Testis (tissue), 3 donors: ENCODE data around the gene TECTB. TPM values are rescaled to one million over a fixed set of nuclear protein-coding genes. Genes with fewer than 3 reads are reported as not detected.
"Not testable (repeated sequence)": the region's sequence is repeated elsewhere in the genome, so short reads cannot be mapped to it uniquely, and the experiment has no call there.

Experiments
- DNase-seq: peaks from one replicate; pipeline ENCODE4 v3.0.0-alpha.2; 2019
- H3K27ac ChIP-seq, 2 donors: fragments of 200-600 bp; sonication (generic); one replicate each; pipeline ENCODE4 v1.5.1; 2019
- H3K27me3 ChIP-seq: fragments of 200-600 bp; sonication (generic); one replicate; pipeline ENCODE4 v1.5.1; 2019
- H3K36me3 ChIP-seq: fragments of 200-600 bp; sonication (generic); one replicate; pipeline ENCODE4 v1.5.1; 2017; ENCODE audit warnings: low read depth; ENCODE audit errors: missing control alignments
- H3K4me1 ChIP-seq: fragments of 200-600 bp; sonication (generic); one replicate; pipeline ENCODE4 v1.5.1; 2019
- H3K4me3 ChIP-seq, 2 donors: fragments of 200-600 bp; sonication (generic); one replicate each; pipeline ENCODE4 v1.5.1; 2017 to 2019
- H3K9me3 ChIP-seq: fragments of 200-600 bp; sonication (generic); one replicate; pipeline ENCODE4 v1.5.1; 2017
- CTCF ChIP-seq, 3 experiments: fragments of 450-650 bp in 2 of 3; fragments of 200-600 bp in 1 of 3; sonication (generic) in 1 of 3; IDR thresholded peaks; one replicate each; pipeline ENCODE4 v1.5.1; 2016 to 2019; ENCODE audit warnings: antibody characterized with exemption in 3 of 3, mild to moderate bottlenecking in 2 of 3, moderate library complexity in 1 of 3
- POLR2A ChIP-seq: fragments of 450-650 bp; IDR thresholded peaks from one replicate; pipeline ENCODE4 v1.6.1; 2017; ENCODE audit warnings: antibody characterized with exemption, mild to moderate bottlenecking, moderate library complexity
- WGBS, 2 donors: methylation state at CpG; one replicate each; pipeline ENCODE4 v1.1.5; 2018; 5-methylcytosine and 5-hydroxymethylcytosine counted together
- intact Hi-C: fragments of 100-400 bp; cut with DNase I; formaldehyde crosslinking; loops from one replicate; pipeline ENCODE4 v1.15.1; 2023; ENCODE audit warnings: low total_unique reads
- polyA plus RNA-seq: library from polyadenylated mRNA; stranded (reverse); fragments of 350-450 nt; fragmentation: Illumina TruSeq; extraction: RNeasy Lipid Tissue Mini Kit (QIAGEN cat#74804); gene quantifications from one replicate; pipeline ENCODE4 v1.2.3, GENCODE V29; 2014; ENCODE audit warnings: low read depth, low replicate concordance; ENCODE audit not compliant: insufficient read depth
- total RNA-seq, 2 donors: library from RNA; depleted of rRNA; stranded (reverse); fragments of >200 nt; gene quantifications; one replicate each; pipeline ENCODE4 v1.2.3, GENCODE V29; 2016

The TECTB gene
- total and polyA plus RNA-seq, 3 donors from 2014 or later, result 0.06 to 0.17 TPM; not detected in 1

DNA sequence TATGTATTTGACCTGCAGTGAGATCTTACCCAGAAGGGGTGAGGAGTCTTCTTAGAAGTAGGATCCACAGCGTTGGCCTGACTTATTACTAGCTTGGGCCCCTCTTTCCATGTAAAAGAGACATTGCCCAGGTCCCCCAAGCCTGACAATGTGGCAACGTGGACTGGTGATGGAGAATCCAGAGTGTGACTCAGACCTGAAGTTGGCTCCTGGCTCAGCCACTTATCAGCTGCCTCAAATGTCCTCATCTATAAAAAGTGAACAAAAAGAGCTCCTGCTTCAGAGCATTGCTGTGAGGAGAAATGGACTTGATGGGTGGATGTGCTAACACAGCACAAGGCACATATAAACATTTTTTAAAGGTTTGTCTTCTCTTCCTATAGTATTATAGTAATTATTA lies 35.4 kb upstream of the TECTB start:
- 57 to 74% methylated on average over 2 of the region's 2 CpGs for WGBS, 2 donors
- Histone ChIP-seq H3K4me1 (no peaks in the 10 kb centered on the region), H3K36me3 (no peaks in the 10 kb centered on the region), H3K27ac (no peak overlapping the region), H3K4me3 (no peak overlapping the region), H3K9me3 (no peaks in the 10 kb centered on the region), H3K27me3 (no peaks in the 10 kb centered on the region)
- DNase-seq, result no peak
- TF ChIP-seq CTCF (IDR thresholded peaks at IDR 0.05) (no peak), POLR2A (no peak)
- intact Hi-C loops, result no loop called here

GRCh38 chr10:112248584-112249295 lies 34.5 kb upstream of the TECTB start:
- TF ChIP-seq POLR2A (no peak), CTCF (IDR thresholded peaks at IDR 0.05) (no peak)
- Histone ChIP-seq H3K27me3 (no peaks in the 10 kb centered on the region), H3K4me1 (no peaks in the 10 kb centered on the region), H3K9me3 (no peaks in the 10 kb centered on the region), H3K36me3 (no peaks in the 10 kb centered on the region), H3K4me3 (no peak overlapping the region), H3K27ac (no peak overlapping the region)
- WGBS, 2 donors, result 81 to 89% methylated on average over 2 of the region's 2 CpGs
- DNase-seq, result no peak
- intact Hi-C loops, result no loop called here

DNA sequence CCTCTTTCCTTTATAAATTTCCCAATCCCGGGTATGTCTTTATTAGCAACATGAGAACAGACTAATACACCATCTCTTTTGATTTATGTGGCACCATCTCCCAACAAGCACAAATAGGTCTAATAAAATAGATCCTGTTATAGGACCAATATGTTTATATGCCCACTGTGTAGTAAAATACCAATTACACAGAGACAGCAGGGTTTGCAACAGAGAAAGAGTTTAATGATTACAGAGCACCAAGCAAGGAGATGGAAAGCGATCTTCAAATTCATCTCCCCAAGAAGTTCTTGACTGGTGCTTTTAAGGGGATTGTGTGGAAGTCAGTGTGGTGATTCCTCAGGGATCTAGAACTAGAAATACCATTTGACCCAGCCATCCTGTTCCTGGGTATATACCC lies 33.5 kb upstream of the TECTB start:
- no peak for DNase-seq
- Histone ChIP-seq H3K4me3 (no peak overlapping the region), H3K9me3 (no peaks in the 10 kb centered on the region), H3K36me3 (no peaks in the 10 kb centered on the region), H3K4me1 (no peaks in the 10 kb centered on the region), H3K27me3 (no peaks in the 10 kb centered on the region), H3K27ac (no peak overlapping the region)
- 91 to 100% methylated on average over 2 of the region's 2 CpGs for WGBS, 2 donors
- TF ChIP-seq CTCF (IDR thresholded peaks at IDR 0.05), result no peak
- TF ChIP-seq POLR2A, result no peak
- intact Hi-C loops, result no loop called here

GRCh38 chr10:112250555-112250954 lies 32.6 kb upstream of the TECTB start:
- TF ChIP-seq POLR2A (no peak), CTCF (IDR thresholded peaks at IDR 0.05) (no peak)
- Histone ChIP-seq H3K36me3 (no peaks in the 10 kb centered on the region), H3K27ac (no peak overlapping the region), H3K27me3 (no peaks in the 10 kb centered on the region), H3K4me1 (no peaks in the 10 kb centered on the region), H3K9me3 (no peaks in the 10 kb centered on the region), H3K4me3 (no peak overlapping the region)
- 69% methylated on average over 2 of the region's 2 CpGs for WGBS, 2 donors
- no peak for DNase-seq
- intact Hi-C loops, result no loop called here

DNA sequence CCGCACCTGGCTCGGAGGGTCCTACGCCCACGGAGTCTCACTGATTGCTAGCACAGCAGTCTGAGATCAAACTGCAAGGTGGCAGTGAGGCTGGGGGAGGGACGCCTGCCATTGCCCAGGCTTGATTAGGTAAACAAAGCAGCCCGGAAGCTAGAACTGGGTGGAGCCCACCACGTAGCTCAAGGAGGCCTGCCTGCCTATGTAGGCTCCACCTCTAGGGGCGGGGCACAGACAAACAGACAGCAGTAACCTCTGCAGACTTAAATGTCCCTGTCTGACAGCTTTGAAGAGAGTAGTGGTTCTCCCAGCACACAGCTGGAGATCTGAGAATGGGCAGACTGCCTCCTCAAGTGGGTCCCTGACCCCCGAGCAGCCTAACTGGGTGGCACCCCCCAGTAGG lies 32.0 kb upstream of the TECTB start:
- H3K36me3 ChIP-seq, H3K27me3 ChIP-seq, H3K4me3 ChIP-seq, intact Hi-C loops, DNase-seq, H3K9me3 ChIP-seq, H3K27ac ChIP-seq, H3K4me1 ChIP-seq: not testable (repeated sequence)
- WGBS, 2 donors, result 86 to 87% methylated on average over 3 to 9 of the region's 9 CpGs
